ENCODE results near the gene WDR74.
"Not testable (repeated sequence)": the region's sequence is repeated elsewhere in the genome, so short reads cannot be mapped to it uniquely, and the experiment has no call there.

WDR74 gene

GRCh38 chr11:62840721-62841360 is 1.5 kb upstream of the WDR74 start:
- Histone ChIP-seq H3K27ac (ENCODE audit: insufficient read depth, low read depth, low read length, poor library complexity, severe bottlenecking) (peak overlapping the region; percentile 96), H3K4me3 (ENCODE audit: insufficient read depth, low read depth, low read length) (peak overlapping the region; percentile 85), H3K4me1 (ENCODE audit: control insufficient read depth, insufficient read depth, low read length) (peaks cover 12% of the 10 kb centered on the region)
- H3K27me3 ChIP-seq (ENCODE audit: control insufficient read depth, insufficient read depth, low read length, poor library complexity, severe bottlenecking); H3K9me3 ChIP-seq (ENCODE audit: control insufficient read depth, low read length); H3K36me3 ChIP-seq (ENCODE audit: control insufficient read depth, insufficient read depth, low read length): not testable (repeated sequence)
- 4% methylated on average over 41 of the region's 41 CpGs for WGBS, 2 experiments

- Histone ChIP-seq H3K27ac (ENCODE audit: insufficient read depth, low read depth, low read length, poor library complexity, severe bottlenecking) (no peak overlapping the region), H3K9me3 (ENCODE audit: control insufficient read depth, low read length) (no peaks in the 10 kb centered on the region), H3K4me1 (ENCODE audit: control insufficient read depth, insufficient read depth, low read length) (peaks cover 9% of the 10 kb centered on the region), H3K4me3 (ENCODE audit: insufficient read depth, low read depth, low read length) (no peak overlapping the region), H3K36me3 (ENCODE audit: control insufficient read depth, insufficient read depth, low read length) (peaks cover 15% of the 10 kb centered on the region), H3K27me3 (ENCODE audit: control insufficient read depth, insufficient read depth, low read length, poor library complexity, severe bottlenecking) (no peaks in the 10 kb centered on the region)
- 90 to 93% methylated on average over 8 of the region's 8 CpGs for WGBS, 2 experiments
These were observed 4.1 kb downstream of the WDR74 start for GRCh38 chr11:62835336-62835735.

- Histone ChIP-seq H3K4me3 (ENCODE audit: insufficient read depth, low read depth, low read length) (peak within 1 kb of the TSS; percentile 93), H3K27ac (ENCODE audit: insufficient read depth, low read depth, low read length, poor library complexity, severe bottlenecking) (peak within 1 kb of the TSS; percentile 95), H3K4me1 (ENCODE audit: control insufficient read depth, insufficient read depth, low read length) (peaks cover 9% of the 10 kb centered on the region), H3K27me3 (ENCODE audit: control insufficient read depth, insufficient read depth, low read length, poor library complexity, severe bottlenecking) (no peaks in the 10 kb centered on the region), H3K36me3 (ENCODE audit: control insufficient read depth, insufficient read depth, low read length) (peaks cover 16% of the 10 kb centered on the region), H3K9me3 (ENCODE audit: control insufficient read depth, low read length) (no peaks in the 10 kb centered on the region)
- whole genome bisulfite sequencing, 2 experiments, result 22 to 23% methylated on average over 40 of the region's 40 CpGs
These were observed 6.8 kb downstream of the WDR74 start, which contains the start of gene TEX54 for GRCh38 chr11:62832336-62833234. Gene TEX54 (minus strand): TSS chr11:62832841.

GRCh38 chr11:62831520-62832335 is 7.7 kb downstream of the WDR74 start, which contains the start of gene STX5:
Gene STX5 (minus strand): TSS chr11:62832051. CDS start chr11:62831243, 808 bp downstream.
- WGBS, 2 experiments, result 0% methylated on average over 64 to 65 of the region's 65 CpGs
- peak within 1 kb of the TSS; percentile 95 for H3K27ac ChIP-seq (ENCODE audit: insufficient read depth, low read depth, low read length, poor library complexity, severe bottlenecking)
- H3K4me3 ChIP-seq (ENCODE audit: insufficient read depth, low read depth, low read length), result peak within 1 kb of the TSS; percentile 93
- no peaks in the 10 kb centered on the region for H3K27me3 ChIP-seq (ENCODE audit: control insufficient read depth, insufficient read depth, low read length, poor library complexity, severe bottlenecking)
- H3K9me3 ChIP-seq (ENCODE audit: control insufficient read depth, low read length), result no peaks in the 10 kb centered on the region
- H3K4me1 ChIP-seq (ENCODE audit: control insufficient read depth, insufficient read depth, low read length), result peaks cover 9% of the 10 kb centered on the region
- peaks cover 21% of the 10 kb centered on the region for H3K36me3 ChIP-seq (ENCODE audit: control insufficient read depth, insufficient read depth, low read length)

- peaks cover 21% of the 10 kb centered on the region for H3K36me3 ChIP-seq (ENCODE audit: control insufficient read depth, insufficient read depth, low read length)
- 1 to 2% methylated on average over 33 of the region's 33 CpGs for WGBS, 2 experiments
- H3K27ac ChIP-seq (ENCODE audit: insufficient read depth, low read depth, low read length, poor library complexity, severe bottlenecking), result peak overlapping the region; percentile 95
- no peaks in the 10 kb centered on the region for H3K9me3 ChIP-seq (ENCODE audit: control insufficient read depth, low read length)
- H3K4me1 ChIP-seq (ENCODE audit: control insufficient read depth, insufficient read depth, low read length), result peaks cover 9% of the 10 kb centered on the region
- H3K4me3 ChIP-seq (ENCODE audit: insufficient read depth, low read depth, low read length), result peak overlapping the region; percentile 93
- H3K27me3 ChIP-seq (ENCODE audit: control insufficient read depth, insufficient read depth, low read length, poor library complexity, severe bottlenecking), result no peaks in the 10 kb centered on the region
These were observed 8.4 kb downstream of the WDR74 start for GRCh38 chr11:62830904-62831519.

GRCh38 chr11:62828130-62828529 is 11.3 kb downstream of the WDR74 start:
- not testable (repeated sequence) for H3K9me3 ChIP-seq (ENCODE audit: control insufficient read depth, low read length); H3K27ac ChIP-seq (ENCODE audit: insufficient read depth, low read depth, low read length, poor library complexity, severe bottlenecking); H3K27me3 ChIP-seq (ENCODE audit: control insufficient read depth, insufficient read depth, low read length, poor library complexity, severe bottlenecking); H3K4me3 ChIP-seq (ENCODE audit: insufficient read depth, low read depth, low read length); H3K4me1 ChIP-seq (ENCODE audit: control insufficient read depth, insufficient read depth, low read length)
- WGBS, 2 experiments, result 92 to 95% methylated on average over 8 of the region's 8 CpGs
- peaks cover 23% of the 10 kb centered on the region for H3K36me3 ChIP-seq (ENCODE audit: control insufficient read depth, insufficient read depth, low read length)

- Histone ChIP-seq H3K4me1 (ENCODE audit: control insufficient read depth, insufficient read depth, low read length) (no peaks in the 10 kb centered on the region), H3K4me3 (ENCODE audit: insufficient read depth, low read depth, low read length) (no peak overlapping the region), H3K9me3 (ENCODE audit: control insufficient read depth, low read length) (no peaks in the 10 kb centered on the region), H3K36me3 (ENCODE audit: control insufficient read depth, insufficient read depth, low read length) (peaks cover 28% of the 10 kb centered on the region), H3K27ac (ENCODE audit: insufficient read depth, low read depth, low read length, poor library complexity, severe bottlenecking) (no peak overlapping the region), H3K27me3 (ENCODE audit: control insufficient read depth, insufficient read depth, low read length, poor library complexity, severe bottlenecking) (no peaks in the 10 kb centered on the region)
- WGBS, 2 experiments, result 95 to 99% methylated on average over 3 of the region's 3 CpGs
These were observed 15.7 kb downstream of the WDR74 start for GRCh38 chr11:62823677-62824076.

GRCh38 chr11:62817129-62817528 is 22.3 kb downstream of the WDR74 start:
- 95 to 97% methylated on average over 4 of the region's 4 CpGs for WGBS, 2 experiments
- Histone ChIP-seq H3K4me3 (ENCODE audit: insufficient read depth, low read depth, low read length) (no peak overlapping the region), H3K27me3 (ENCODE audit: control insufficient read depth, insufficient read depth, low read length, poor library complexity, severe bottlenecking) (no peaks in the 10 kb centered on the region), H3K9me3 (ENCODE audit: control insufficient read depth, low read length) (no peaks in the 10 kb centered on the region), H3K36me3 (ENCODE audit: control insufficient read depth, insufficient read depth, low read length) (no peaks in the 10 kb centered on the region), H3K27ac (ENCODE audit: insufficient read depth, low read depth, low read length, poor library complexity, severe bottlenecking) (no peak overlapping the region), H3K4me1 (ENCODE audit: control insufficient read depth, insufficient read depth, low read length) (no peaks in the 10 kb centered on the region)

- H3K27me3 ChIP-seq (ENCODE audit: control insufficient read depth, insufficient read depth, low read length, poor library complexity, severe bottlenecking), result no peaks in the 10 kb centered on the region
- H3K4me1 ChIP-seq (ENCODE audit: control insufficient read depth, insufficient read depth, low read length), result no peaks in the 10 kb centered on the region
- H3K36me3 ChIP-seq (ENCODE audit: control insufficient read depth, insufficient read depth, low read length), result no peaks in the 10 kb centered on the region
- no peaks in the 10 kb centered on the region for H3K9me3 ChIP-seq (ENCODE audit: control insufficient read depth, low read length)
- no peak overlapping the region for H3K27ac ChIP-seq (ENCODE audit: insufficient read depth, low read depth, low read length, poor library complexity, severe bottlenecking)
- H3K4me3 ChIP-seq (ENCODE audit: insufficient read depth, low read depth, low read length), result no peak overlapping the region
- WGBS, 2 experiments, result 91 to 92% methylated on average over 7 to 8 of the region's 8 CpGs
These were observed 22.8 kb downstream of the WDR74 start for GRCh38 chr11:62816557-62816956.
